Measurements from ENCODE around the gene OASL.

DNA sequence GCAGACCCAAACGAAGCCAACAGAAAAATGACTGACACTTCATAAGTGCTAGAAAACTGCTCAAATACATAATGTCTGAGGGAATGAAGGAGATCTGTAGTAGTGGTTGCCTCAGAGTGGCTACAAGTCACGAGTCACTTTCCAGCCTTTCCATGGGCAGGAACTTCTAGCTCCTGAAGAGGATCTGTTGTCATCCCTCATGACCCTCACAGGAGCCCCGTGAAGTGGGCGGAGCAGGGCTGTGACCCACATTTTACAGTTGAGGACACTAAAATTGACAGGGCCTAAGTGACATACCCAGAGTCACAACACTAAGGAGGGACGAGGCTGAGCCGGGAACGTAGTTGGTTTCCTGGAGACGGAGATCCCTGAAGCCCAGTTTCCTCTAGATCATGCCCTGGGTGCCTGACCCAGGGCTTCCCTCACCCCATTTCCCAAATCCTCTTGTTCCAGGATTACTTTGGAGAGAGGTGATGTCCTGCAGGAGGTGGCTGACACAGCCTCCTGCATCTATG, 47.8 kb upstream of the OASL start:
- no peak for TF ChIP-seq POLR2AphosphoS5 (IDR thresholded peaks at IDR 0.05)
- TF ChIP-seq, protein P1, sequence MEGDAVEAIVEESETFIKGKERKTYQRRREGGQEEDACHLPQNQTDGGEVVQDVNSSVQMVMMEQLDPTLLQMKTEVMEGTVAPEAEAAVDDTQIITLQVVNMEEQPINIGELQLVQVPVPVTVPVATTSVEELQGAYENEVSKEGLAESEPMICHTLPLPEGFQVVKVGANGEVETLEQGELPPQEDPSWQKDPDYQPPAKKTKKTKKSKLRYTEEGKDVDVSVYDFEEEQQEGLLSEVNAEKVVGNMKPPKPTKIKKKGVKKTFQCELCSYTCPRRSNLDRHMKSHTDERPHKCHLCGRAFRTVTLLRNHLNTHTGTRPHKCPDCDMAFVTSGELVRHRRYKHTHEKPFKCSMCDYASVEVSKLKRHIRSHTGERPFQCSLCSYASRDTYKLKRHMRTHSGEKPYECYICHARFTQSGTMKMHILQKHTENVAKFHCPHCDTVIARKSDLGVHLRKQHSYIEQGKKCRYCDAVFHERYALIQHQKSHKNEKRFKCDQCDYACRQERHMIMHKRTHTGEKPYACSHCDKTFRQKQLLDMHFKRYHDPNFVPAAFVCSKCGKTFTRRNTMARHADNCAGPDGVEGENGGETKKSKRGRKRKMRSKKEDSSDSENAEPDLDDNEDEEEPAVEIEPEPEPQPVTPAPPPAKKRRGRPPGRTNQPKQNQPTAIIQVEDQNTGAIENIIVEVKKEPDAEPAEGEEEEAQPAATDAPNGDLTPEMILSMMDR (IDR thresholded peaks at IDR 0.05; ENCODE audit: poor library complexity, severe bottlenecking) = no peak
- TF ChIP-seq EZH2 (IDR thresholded peaks at IDR 0.05; ENCODE audit: borderline replicate concordance, insufficient read depth, low read length, poor library complexity, severe bottlenecking) = no peak
- TF ChIP-seq TAF1 (IDR thresholded peaks at IDR 0.05; ENCODE audit: low read depth) = no peak
- no peak for TF ChIP-seq REST (IDR thresholded peaks at IDR 0.05; ENCODE audit: borderline replicate concordance)
- TF ChIP-seq EP300 (conservative IDR thresholded peaks at IDR 0.05; ENCODE audit: poor library complexity, severe bottlenecking) = no peak
